Fibroblast of pulmonary artery (primary cell): Measurements from ENCODE around the gene MYH7B.

ENCODE experiments used
- DNase-seq: peaks from one replicate; pipeline ENCODE4 v3.0.0-alpha.2; 2010; ENCODE audit warnings: low read depth
- H3K4me3 ChIP-seq: replicated peaks from 2 replicates; pipeline ENCODE4 v1.5.1; 2011; ENCODE audit warnings: low read depth, mild to moderate bottlenecking, control low read depth, low read length, moderate library complexity
- CTCF ChIP-seq: IDR thresholded peaks from 2 replicates; pipeline ENCODE4 v1.5.1; 2011; ENCODE audit warnings: mild to moderate bottlenecking, control low read depth, low read length, inconsistent platforms; ENCODE audit errors: missing control alignments

MYH7B gene

GRCh38 chr20:34955231-34956040 lies at the start of gene MYH7B, which contains the start of gene GSS:
Gene MYH7B (plus strand): TSS chr20:34955868. CDS start chr20:34978006, 22,138 bp downstream.
Gene GSS (minus strand): TSS chr20:34955806. CDS start chr20:34951852, 3,954 bp downstream.
- peak; percentile 97 for DNase-seq
- H3K4me3 ChIP-seq = peak within 1 kb of the TSS; percentile 85
- TF ChIP-seq CTCF = peak; percentile 44

GRCh38 chr20:34907616-34908469 lies 47.8 kb upstream of the MYH7B start:
- no peak for TF ChIP-seq CTCF
- no peak overlapping the region for H3K4me3 ChIP-seq
- DNase-seq = peak; percentile 88

- DNase-seq = no peak
- TF ChIP-seq CTCF = no peak
- no peak overlapping the region for H3K4me3 ChIP-seq
Measured at GRCh38 chr20:34915131-34915530, 40.5 kb upstream of the MYH7B start.

GRCh38 chr20:34915749-34916455 lies 39.8 kb upstream of the MYH7B start:
- no peak for DNase-seq
- TF ChIP-seq CTCF = no peak
- no peak overlapping the region for H3K4me3 ChIP-seq

GRCh38 chr20:34916774-34917354 lies 38.8 kb upstream of the MYH7B start:
- H3K4me3 ChIP-seq = no peak overlapping the region
- DNase-seq = no peak
- no peak for TF ChIP-seq CTCF

- TF ChIP-seq CTCF = no peak
Measured at GRCh38 chr20:34920055-34920454, 35.6 kb upstream of the MYH7B start.

More at GRCh38 chr20:34920055-34920454, 35.6 kb upstream of the MYH7B start:
- DNase-seq = no peak
- H3K4me3 ChIP-seq = no peak overlapping the region
